HG03066 (cell line): ENCODE data around the gene PTF1A.
"Not testable (repeated sequence)": the region's sequence is repeated elsewhere in the genome, so short reads cannot be mapped to it uniquely, and the experiment has no call there.

Experiments used
- ATAC-seq: cut with Tn5 transposase; IDR thresholded peaks from one replicate; pipeline ENCODE4 v1.9.1; 2021; ENCODE audit warnings: low read depth; ENCODE audit not compliant: unreplicated experiment

Gene PTF1A

DNA sequence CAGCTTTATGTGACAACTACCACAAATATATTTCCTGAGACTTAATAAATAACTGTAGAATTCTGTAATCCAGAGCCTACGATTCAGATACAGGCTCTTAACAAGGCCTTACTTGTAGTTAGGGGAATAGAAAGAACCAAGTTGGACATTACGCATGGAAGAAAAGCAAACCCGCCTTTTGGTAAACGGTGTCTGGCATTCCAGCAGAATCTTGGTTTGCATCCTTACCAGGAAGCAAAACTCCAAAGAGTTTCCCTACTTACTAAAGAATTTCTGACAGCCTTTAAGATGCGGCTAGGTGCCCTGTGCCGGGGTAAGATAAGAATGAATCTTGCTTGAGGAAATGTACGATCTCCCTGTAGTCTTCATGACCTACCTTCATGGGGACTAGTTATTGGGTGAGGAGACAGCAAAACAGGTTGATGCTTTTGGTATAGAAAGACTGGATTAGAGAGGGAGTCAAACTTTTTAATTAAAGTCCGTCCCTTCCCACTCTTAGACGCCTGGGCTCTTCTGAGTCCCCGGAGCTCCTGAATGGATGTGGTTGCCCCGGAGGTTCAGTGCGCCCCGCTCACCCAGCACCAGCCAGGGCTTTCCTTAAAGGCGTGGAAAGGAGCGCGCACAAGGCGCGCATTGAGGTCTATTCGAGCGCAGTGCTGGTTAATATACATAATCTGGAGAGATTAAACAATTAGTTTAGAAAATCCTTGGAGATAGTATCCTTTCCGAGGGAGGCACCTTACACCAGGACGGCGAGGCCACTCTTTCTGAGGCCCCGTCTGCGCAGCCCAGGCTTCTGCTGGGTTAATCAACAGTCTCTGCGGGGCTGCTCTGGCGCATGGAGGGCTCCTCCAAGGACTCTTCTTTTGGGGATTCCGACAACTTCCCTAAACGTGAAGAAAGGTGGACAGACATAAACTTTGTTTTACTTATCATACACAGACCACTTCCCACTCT lies 11.5 kb downstream of the PTF1A start:
- ATAC-seq: no peak

DNA sequence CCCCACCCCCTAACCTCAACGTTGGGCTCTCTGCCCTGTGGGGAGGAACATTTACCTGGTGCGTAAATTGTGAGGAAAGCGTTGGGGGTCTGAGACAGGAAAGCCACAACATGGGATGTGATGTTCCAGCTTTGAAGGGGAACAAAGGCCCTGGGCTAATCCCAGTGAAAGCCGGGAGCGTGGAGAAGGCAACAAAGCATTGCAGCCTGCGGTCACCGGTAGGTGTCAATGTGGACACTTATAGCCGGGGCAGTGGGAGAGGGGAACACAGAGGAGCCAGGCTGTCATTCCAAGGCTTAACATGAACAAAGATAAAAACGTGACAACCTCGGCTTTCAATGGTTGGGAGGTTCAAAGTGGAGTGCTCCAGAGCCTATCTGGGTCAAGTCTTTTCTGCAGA lies 12.7 kb downstream of the PTF1A start:
- ATAC-seq: no peak

DNA sequence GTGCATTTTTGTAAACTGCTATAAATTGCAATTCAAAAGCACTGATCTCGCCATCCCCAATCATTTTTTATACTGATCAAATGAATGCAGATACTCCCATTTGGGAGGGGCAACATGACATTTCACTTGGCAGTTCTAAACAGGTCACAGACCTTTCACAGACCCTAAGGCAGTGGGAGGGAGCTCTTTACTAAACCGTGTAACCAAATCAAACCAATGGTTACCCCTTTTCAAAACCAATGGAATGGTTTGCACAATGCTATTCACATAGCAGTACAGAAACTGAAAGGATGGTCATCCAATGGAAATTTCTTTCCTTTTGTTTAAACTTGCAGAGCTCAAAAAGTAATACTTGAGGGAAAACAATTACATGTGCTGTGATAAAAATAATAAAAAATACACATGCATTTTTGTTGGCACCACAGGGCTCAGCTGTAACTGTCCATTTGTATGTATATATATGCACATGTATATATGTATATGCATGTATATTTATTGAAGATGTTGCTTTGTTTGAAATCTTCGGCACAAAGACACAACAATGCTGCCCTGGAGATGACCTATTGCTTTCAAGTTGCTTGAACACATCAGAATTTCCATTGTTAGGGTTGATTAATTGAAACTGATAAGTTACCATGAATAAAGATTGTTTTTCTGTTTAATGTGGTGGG lies 14.0 kb downstream of the PTF1A start:
- no peak for ATAC-seq

DNA sequence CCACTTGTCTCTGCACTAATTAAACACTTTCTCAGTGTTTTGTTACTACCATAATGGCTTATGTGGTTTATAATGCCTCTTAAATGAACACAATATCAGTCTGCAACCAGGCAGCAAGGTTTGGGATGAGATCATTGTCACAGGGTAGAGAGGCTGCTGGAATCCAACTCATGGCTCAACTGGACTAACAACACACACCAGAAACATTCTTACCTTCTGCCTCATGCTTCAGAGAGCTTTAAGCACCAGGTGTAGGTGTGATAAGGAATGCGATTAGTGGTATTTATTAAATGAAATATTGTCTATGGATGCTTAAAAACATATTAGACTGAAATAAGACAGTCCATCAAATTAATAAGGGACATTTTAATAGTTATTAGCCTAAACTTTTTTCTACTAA lies 25.4 kb downstream of the PTF1A start:
- no peak for ATAC-seq

DNA sequence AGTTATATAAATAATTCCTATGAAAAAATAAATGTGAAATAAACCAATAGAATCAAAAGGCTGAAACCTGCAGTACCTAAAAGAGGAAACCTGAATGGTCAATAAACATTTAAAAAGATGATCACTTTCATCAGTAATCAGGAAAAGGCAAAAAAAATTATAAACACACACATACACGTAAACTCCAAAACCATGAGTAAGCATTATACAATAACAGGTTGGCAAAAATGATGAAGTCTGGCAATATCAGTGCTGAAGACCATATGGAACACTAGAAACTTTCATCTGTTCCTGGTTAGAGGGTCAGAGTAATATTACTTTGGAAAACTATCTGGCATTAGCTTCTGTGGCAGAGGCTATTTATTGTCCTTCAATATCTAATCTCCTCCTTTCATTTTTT lies 38.5 kb downstream of the PTF1A start:
- ATAC-seq: no peak

DNA sequence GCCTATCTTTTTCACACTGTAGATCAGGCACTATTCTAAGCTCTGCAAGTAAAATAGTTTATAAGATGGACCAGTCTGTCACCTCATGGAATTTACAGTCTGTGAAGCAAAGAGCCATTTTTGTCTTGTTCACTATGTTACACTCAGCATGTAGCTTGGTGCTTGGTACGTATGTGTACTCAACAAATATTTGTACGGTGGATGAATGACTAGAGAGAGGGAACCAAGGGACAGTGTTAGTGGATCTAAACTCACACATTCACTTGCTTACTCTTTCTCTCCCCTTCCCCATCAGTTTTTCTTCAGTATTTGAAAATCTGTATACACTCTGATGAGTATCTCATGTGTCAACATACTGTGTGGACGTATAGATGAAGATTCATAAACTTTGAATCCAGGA lies 45.9 kb downstream of the PTF1A start:
- ATAC-seq: no peak

DNA sequence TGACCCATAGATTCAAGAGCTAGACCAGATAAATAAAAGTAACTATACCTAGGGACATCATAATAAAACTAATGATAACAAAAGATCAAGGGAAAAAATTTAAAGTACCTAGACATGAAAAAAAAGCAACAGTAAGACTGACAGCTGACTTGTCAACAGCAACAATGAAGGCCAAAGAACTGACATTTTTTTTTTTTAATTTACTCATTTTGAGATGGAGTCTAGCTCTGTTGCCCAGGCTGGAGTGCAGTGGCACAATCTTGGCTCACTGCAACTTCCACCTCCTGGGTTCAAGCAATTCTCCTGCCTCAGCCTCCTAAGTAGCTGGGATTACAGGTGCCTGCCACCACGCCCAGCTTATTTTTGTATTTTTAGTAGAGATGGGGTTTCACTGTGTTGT lies 49.7 kb downstream of the PTF1A start:
- ATAC-seq: not testable (repeated sequence)
